Fibroblast of mammary gland (primary cell): Measurements from ENCODE around the gene OR6S1.

ENCODE experiments used
- DNase-seq: peaks from one replicate; pipeline ENCODE4 v3.0.0-alpha.2; 2010; ENCODE audit warnings: low read depth
- H3K4me3 ChIP-seq: 2 replicates; pipeline ENCODE4 v1.5.1; 2011; ENCODE audit warnings: low read depth, mild to moderate bottlenecking, low read length, moderate library complexity; ENCODE audit not compliant: control insufficient read depth
- CTCF ChIP-seq: conservative IDR thresholded peaks from 2 replicates; pipeline ENCODE4 v1.5.1; 2011; ENCODE audit warnings: low read depth, low read length, inconsistent platforms; ENCODE audit not compliant: control insufficient read depth, insufficient read depth

The OR6S1 gene

GRCh38 chr14:20609215-20610001 lies 32.1 kb downstream of the OR6S1 start:
- H3K4me3 ChIP-seq, result peak overlapping the region; percentile 97
- TF ChIP-seq CTCF, result peak; percentile 96
- peak; percentile 89 for DNase-seq

- no peak for TF ChIP-seq CTCF
- no peak overlapping the region for H3K4me3 ChIP-seq
- no peak for DNase-seq
Measured at GRCh38 chr14:20608383-20609110, 32.9 kb downstream of the OR6S1 start.

GRCh38 chr14:20607617-20608016 lies 33.9 kb downstream of the OR6S1 start:
- no peak for DNase-seq
- no peak overlapping the region for H3K4me3 ChIP-seq
- no peak for TF ChIP-seq CTCF

- no peak for TF ChIP-seq CTCF
- H3K4me3 ChIP-seq, result no peak overlapping the region
- DNase-seq, result no peak
Measured at GRCh38 chr14:20606902-20607242, 34.6 kb downstream of the OR6S1 start.

- peak; percentile 40 for DNase-seq
- peak; percentile 60 for TF ChIP-seq CTCF
- no peak overlapping the region for H3K4me3 ChIP-seq
Measured at GRCh38 chr14:20606190-20606901, 35.1 kb downstream of the OR6S1 start.

GRCh38 chr14:20603813-20604690 lies 37.4 kb downstream of the OR6S1 start:
- H3K4me3 ChIP-seq, result no peak overlapping the region
- no peak for DNase-seq
- no peak for TF ChIP-seq CTCF
